ENCODE results near the gene ACBD4.

- TF ChIP-seq CTCF (IDR thresholded peaks at IDR 0.05) (no peak), ZFX (IDR thresholded peaks at IDR 0.05; ENCODE audit: borderline replicate concordance) (no peak)
These were observed 46.7 kb upstream of the ACBD4 start for GRCh38 chr17:45088741-45089140.
